ENCODE measurements around the gene ASAP2.
A peak's percentile ranks its signal among the peaks of the same experiment; 100 is the strongest.

ASAP2 gene

GRCh38 chr2:9354318-9354717 lies 147.7 kb downstream of the ASAP2 start:
- no peaks in the 10 kb centered on the region for H3K36me3 Mint-ChIP-seq
- H3K27me3 Mint-ChIP-seq, result no peaks in the 10 kb centered on the region
- H3K9me3 Mint-ChIP-seq, result no peaks in the 10 kb centered on the region

GRCh38 chr2:9355270-9355669 lies 148.7 kb downstream of the ASAP2 start:
- ATAC-seq (replicated peaks) (no peak), DNase-seq (no peak)
- Mint-ChIP-seq H3K27ac (no peak overlapping the region), H3K9me3 (no peaks in the 10 kb centered on the region), H3K36me3 (no peaks in the 10 kb centered on the region), H3K4me3 (no peak overlapping the region), H3K4me1 (no peaks in the 10 kb centered on the region), H3K27me3 (no peaks in the 10 kb centered on the region)

More at GRCh38 chr2:9354318-9354717, 147.7 kb downstream of the ASAP2 start:
- H3K27ac Mint-ChIP-seq, result no peak overlapping the region
- H3K4me1 Mint-ChIP-seq, result no peaks in the 10 kb centered on the region
- DNase-seq, result no peak
- no peak overlapping the region for H3K4me3 Mint-ChIP-seq
- ATAC-seq (replicated peaks), result no peak

GRCh38 chr2:9355716-9356115 lies 149.1 kb downstream of the ASAP2 start:
- DNase-seq, result no peak
- Mint-ChIP-seq H3K36me3 (no peaks in the 10 kb centered on the region), H3K4me1 (no peaks in the 10 kb centered on the region), H3K27ac (no peak overlapping the region), H3K9me3 (no peaks in the 10 kb centered on the region), H3K4me3 (no peak overlapping the region), H3K27me3 (no peaks in the 10 kb centered on the region)
- no peak for ATAC-seq (replicated peaks)

- H3K9me3 Mint-ChIP-seq, result no peaks in the 10 kb centered on the region
- DNase-seq (no peak), ATAC-seq (replicated peaks) (no peak)
- H3K4me3 Mint-ChIP-seq, result no peak overlapping the region
- no peaks in the 10 kb centered on the region for H3K4me1 Mint-ChIP-seq
- no peaks in the 10 kb centered on the region for H3K36me3 Mint-ChIP-seq
- H3K27me3 Mint-ChIP-seq, result no peaks in the 10 kb centered on the region
- no peak overlapping the region for H3K27ac Mint-ChIP-seq
These were observed 149.6 kb downstream of the ASAP2 start for GRCh38 chr2:9356261-9356660.

- ATAC-seq (replicated peaks) (no peak), DNase-seq (no peak)
- H3K36me3 Mint-ChIP-seq, result no peaks in the 10 kb centered on the region
- H3K9me3 Mint-ChIP-seq, result no peaks in the 10 kb centered on the region
- H3K27me3 Mint-ChIP-seq, result no peaks in the 10 kb centered on the region
- no peak overlapping the region for H3K4me3 Mint-ChIP-seq
- H3K27ac Mint-ChIP-seq, result no peak overlapping the region
- peaks cover 0 to 3% of the 10 kb centered on the region in 2 donors for H3K4me1 Mint-ChIP-seq
These were observed 152.2 kb downstream of the ASAP2 start for GRCh38 chr2:9358846-9359245.

- ATAC-seq (replicated peaks) (no peak), DNase-seq (no peak)
- H3K27ac Mint-ChIP-seq, result no peak overlapping the region
- no peak overlapping the region for H3K4me3 Mint-ChIP-seq
- H3K9me3 Mint-ChIP-seq, result no peaks in the 10 kb centered on the region
- no peaks in the 10 kb centered on the region for H3K27me3 Mint-ChIP-seq
- peaks cover 0 to 3% of the 10 kb centered on the region in 2 donors for H3K4me1 Mint-ChIP-seq
- H3K36me3 Mint-ChIP-seq, result no peaks in the 10 kb centered on the region
These were observed 152.9 kb downstream of the ASAP2 start for GRCh38 chr2:9359463-9359862.

GRCh38 chr2:9360110-9360509 lies 153.5 kb downstream of the ASAP2 start:
- DNase-seq (no peak), ATAC-seq (replicated peaks) (no peak)
- Mint-ChIP-seq H3K27ac (no peak overlapping the region), H3K9me3 (no peaks in the 10 kb centered on the region), H3K4me3 (no peak overlapping the region), H3K27me3 (no peaks in the 10 kb centered on the region), H3K36me3 (no peaks in the 10 kb centered on the region), H3K4me1 (peaks cover 0 to 3% of the 10 kb centered on the region in 2 donors)

GRCh38 chr2:9360701-9361100 lies 154.1 kb downstream of the ASAP2 start:
- H3K27ac Mint-ChIP-seq, result no peak overlapping the region
- DNase-seq (no peak), ATAC-seq (replicated peaks) (no peak)
- H3K4me1 Mint-ChIP-seq, result peaks cover 0 to 3% of the 10 kb centered on the region in 2 donors
- no peaks in the 10 kb centered on the region for H3K9me3 Mint-ChIP-seq
- H3K27me3 Mint-ChIP-seq, result no peaks in the 10 kb centered on the region
- no peak overlapping the region for H3K4me3 Mint-ChIP-seq
- no peaks in the 10 kb centered on the region for H3K36me3 Mint-ChIP-seq

- ATAC-seq (replicated peaks) (no peak), DNase-seq (no peak)
- no peaks in the 10 kb centered on the region for H3K9me3 Mint-ChIP-seq
- no peaks in the 10 kb centered on the region for H3K36me3 Mint-ChIP-seq
- H3K27me3 Mint-ChIP-seq, result peaks cover 0 to 12% of the 10 kb centered on the region in 2 donors
- H3K27ac Mint-ChIP-seq, result no peak overlapping the region
- H3K4me3 Mint-ChIP-seq, result no peak overlapping the region
- peaks cover 2 to 3% of the 10 kb centered on the region in 2 donors for H3K4me1 Mint-ChIP-seq
These were observed 157.8 kb downstream of the ASAP2 start for GRCh38 chr2:9364373-9364772.

GRCh38 chr2:9364791-9365497 lies 158.3 kb downstream of the ASAP2 start:
- peaks cover 2 to 6% of the 10 kb centered on the region in 2 donors for H3K4me1 Mint-ChIP-seq
- DNase-seq, result no peak
- no peak overlapping the region for H3K27ac Mint-ChIP-seq
- H3K36me3 Mint-ChIP-seq, result no peaks in the 10 kb centered on the region
- ATAC-seq (replicated peaks), result no peak
- no peak overlapping the region for H3K4me3 Mint-ChIP-seq
- no peaks in the 10 kb centered on the region for H3K9me3 Mint-ChIP-seq
- H3K27me3 Mint-ChIP-seq, result peaks cover 0 to 14% of the 10 kb centered on the region in 2 donors

- H3K4me1 Mint-ChIP-seq, result peaks cover 3 to 8% of the 10 kb centered on the region in 2 donors
- H3K4me3 Mint-ChIP-seq, result no peak overlapping the region
- ATAC-seq (replicated peaks) (no peak), DNase-seq (no peak)
- no peaks in the 10 kb centered on the region for H3K36me3 Mint-ChIP-seq
- H3K27me3 Mint-ChIP-seq, result peaks cover 0 to 17% of the 10 kb centered on the region in 2 donors
- no peaks in the 10 kb centered on the region for H3K9me3 Mint-ChIP-seq
- no peak overlapping the region for H3K27ac Mint-ChIP-seq
These were observed 158.9 kb downstream of the ASAP2 start for GRCh38 chr2:9365498-9366019.

GRCh38 chr2:9366026-9366425 lies 159.4 kb downstream of the ASAP2 start:
- no peak for DNase-seq
- no peak for ATAC-seq (replicated peaks)
- Mint-ChIP-seq H3K36me3 (no peaks in the 10 kb centered on the region), H3K27me3 (peaks cover 0 to 17% of the 10 kb centered on the region in 2 donors), H3K4me3 (no peak overlapping the region), H3K9me3 (no peaks in the 10 kb centered on the region), H3K27ac (no peak overlapping the region), H3K4me1 (peaks cover 5 to 8% of the 10 kb centered on the region in 2 donors)

GRCh38 chr2:9370746-9371145 lies 164.1 kb downstream of the ASAP2 start:
- no peak for DNase-seq
- Mint-ChIP-seq H3K9me3 (no peaks in the 10 kb centered on the region), H3K36me3 (peaks cover 0 to 3% of the 10 kb centered on the region in 2 donors), H3K4me1 (peaks cover 22 to 31% of the 10 kb centered on the region in 2 donors), H3K27ac (peak overlapping the region; percentile 47), H3K27me3 (peaks cover 0 to 24% of the 10 kb centered on the region in 2 donors), H3K4me3 (no peak overlapping the region)
- ATAC-seq (replicated peaks), result peak; percentile 13 to 20

GRCh38 chr2:9373047-9373446 lies 166.4 kb downstream of the ASAP2 start:
- Mint-ChIP-seq H3K4me1 (peaks cover 22 to 43% of the 10 kb centered on the region in 2 donors), H3K9me3 (no peaks in the 10 kb centered on the region), H3K4me3 (no peak overlapping the region), H3K27ac (no peak overlapping the region), H3K27me3 (peaks cover 0 to 18% of the 10 kb centered on the region in 2 donors), H3K36me3 (peaks cover 0 to 3% of the 10 kb centered on the region in 2 donors)
- ATAC-seq (replicated peaks), result peak; percentile 33 to 44
- DNase-seq, result peak; percentile 3

GRCh38 chr2:9373476-9373875 lies 166.9 kb downstream of the ASAP2 start:
- Mint-ChIP-seq H3K27ac (no peak overlapping the region), H3K4me1 (peaks cover 22 to 43% of the 10 kb centered on the region in 2 donors), H3K27me3 (peaks cover 0 to 18% of the 10 kb centered on the region in 2 donors), H3K4me3 (no peak overlapping the region), H3K9me3 (no peaks in the 10 kb centered on the region), H3K36me3 (peaks cover 0 to 3% of the 10 kb centered on the region in 2 donors)
- DNase-seq (no peak), ATAC-seq (replicated peaks) (no peak)

All from stimulated activated naive B cell treated with anti-CD40 and anti-IgM and Interleukin-4, amounts not matched to agents 10 μg/mL and 1 μg/mL and 100 μg/mL, for 72 hours (primary cell).